SU-DHL-6 (cell line): ENCODE results near the gene CARMIL3.
"Not testable (repeated sequence)": the region's sequence is repeated elsewhere in the genome, so short reads cannot be mapped to it uniquely, and the experiment has no call there.

Source experiments
- H2AFZ ChIP-seq: fragments of 200-600 bp; sonication (generic); 2 replicates; pipeline ENCODE4 v1.6.1; 2014; ENCODE audit warnings: low read depth, mild to moderate bottlenecking, moderate library complexity, mixed read lengths, antibody characterized with exemption, low read length; ENCODE audit not compliant: severe bottlenecking
- H3F3A ChIP-seq: fragments of 200-600 bp; shearing (Covaris generic); 2 replicates; pipeline ENCODE4 v1.6.0; 2016; ENCODE audit warnings: antibody characterized with exemption, mild to moderate bottlenecking; ENCODE audit not compliant: insufficient read depth
- H3K27ac ChIP-seq: fragments of 200-600 bp; sonication (generic); 2 replicates; pipeline ENCODE4 v1.5.1; 2016; ENCODE audit warnings: low read depth, mild to moderate bottlenecking, low read length, moderate library complexity, mixed read lengths
- H3K27me3 ChIP-seq: fragments of 200-600 bp; sonication (generic), shearing (Covaris generic); 2 replicates; pipeline ENCODE4 v1.6.0; 2014; ENCODE audit warnings: mild to moderate bottlenecking, low read length
- H3K36me3 ChIP-seq: fragments of 200-600 bp; sonication (generic); 2 replicates; pipeline ENCODE4 v1.6.1; 2014; ENCODE audit warnings: mild to moderate bottlenecking, low read length, mixed read lengths
- H3K4me2 ChIP-seq: fragments of 300-600, 200-600 bp; shearing (Covaris generic), sonication (generic); 2 replicates; pipeline ENCODE4 v1.6.0; 2014; ENCODE audit warnings: low read length, low read depth, mild to moderate bottlenecking; ENCODE audit not compliant: poor library complexity, severe bottlenecking
- H3K4me3 ChIP-seq: fragments of 200-600 bp; sonication (generic); 2 replicates; pipeline ENCODE4 v1.5.1; 2014; ENCODE audit warnings: antibody characterized with exemption, low read length, mild to moderate bottlenecking, mixed read lengths; ENCODE audit not compliant: insufficient read depth, poor library complexity, severe bottlenecking
- H3K79me2 ChIP-seq: fragments of 200-600 bp; sonication (generic); 2 replicates; pipeline ENCODE4 v1.6.1; 2014; ENCODE audit warnings: mild to moderate bottlenecking, low read length, moderate library complexity; ENCODE audit not compliant: insufficient read depth
- H3K9ac ChIP-seq: fragments of 200-600 bp; sonication (generic); 2 replicates; pipeline ENCODE4 v1.7.0; 2014; ENCODE audit warnings: mild to moderate bottlenecking, low read length
- H3K9me2 ChIP-seq: fragments of 200-600 bp; sonication (generic); replicated peaks from 2 replicates; pipeline ENCODE4 v1.6.1; 2014; ENCODE audit warnings: low read length; ENCODE audit not compliant: insufficient read depth
- H3K9me3 ChIP-seq: fragments of 200-600 bp; sonication (generic); 2 replicates; pipeline ENCODE4 v1.6.1; 2014; ENCODE audit warnings: low read length, mixed read lengths; ENCODE audit not compliant: insufficient read depth
- H4K20me1 ChIP-seq: fragments of 200-600 bp; sonication (generic); 2 replicates; pipeline ENCODE4 v1.6.1; 2014; ENCODE audit warnings: low read depth, mild to moderate bottlenecking, antibody characterized with exemption, low read length, moderate library complexity, mixed read lengths
- EZH2phosphoT487 ChIP-seq: fragments of 200-600 bp; sonication (generic), shearing (Covaris generic); conservative IDR thresholded peaks from 2 replicates; pipeline ENCODE4 v1.6.1; 2018; ENCODE audit warnings: mild to moderate bottlenecking, antibody characterized with exemption, low read length, moderate library complexity, mixed read lengths
- TF ChIP-seq, protein P1 (sequence below): fragments of 200-600 bp; sonication (generic); IDR thresholded peaks from one replicate; pipeline ENCODE4 v1.5.1; 2017; ENCODE audit warnings: antibody characterized with exemption, mild to moderate bottlenecking, low read length, moderate library complexity; ENCODE audit not compliant: insufficient read depth, poor library complexity, severe bottlenecking

The CARMIL3 gene

GRCh38 chr14:24040692-24041091 lies 11.1 kb upstream of the CARMIL3 start:
- Histone ChIP-seq H3K79me2 (no peaks in the 10 kb centered on the region), H3K9me2 (no peaks in the 10 kb centered on the region), H3K9me3 (no peaks in the 10 kb centered on the region), H3K27me3 (no peaks in the 10 kb centered on the region), H3F3A (no peaks in the 10 kb centered on the region), H3K9ac (no peak overlapping the region), H3K4me3 (no peak overlapping the region), H3K27ac (no peak overlapping the region), H4K20me1 (no peaks in the 10 kb centered on the region), H2AFZ (no peak overlapping the region), H3K36me3 (no peaks in the 10 kb centered on the region), H3K4me2 (no peak overlapping the region)
- TF ChIP-seq EZH2phosphoT487, result no peak
- TF ChIP-seq, protein P1, sequence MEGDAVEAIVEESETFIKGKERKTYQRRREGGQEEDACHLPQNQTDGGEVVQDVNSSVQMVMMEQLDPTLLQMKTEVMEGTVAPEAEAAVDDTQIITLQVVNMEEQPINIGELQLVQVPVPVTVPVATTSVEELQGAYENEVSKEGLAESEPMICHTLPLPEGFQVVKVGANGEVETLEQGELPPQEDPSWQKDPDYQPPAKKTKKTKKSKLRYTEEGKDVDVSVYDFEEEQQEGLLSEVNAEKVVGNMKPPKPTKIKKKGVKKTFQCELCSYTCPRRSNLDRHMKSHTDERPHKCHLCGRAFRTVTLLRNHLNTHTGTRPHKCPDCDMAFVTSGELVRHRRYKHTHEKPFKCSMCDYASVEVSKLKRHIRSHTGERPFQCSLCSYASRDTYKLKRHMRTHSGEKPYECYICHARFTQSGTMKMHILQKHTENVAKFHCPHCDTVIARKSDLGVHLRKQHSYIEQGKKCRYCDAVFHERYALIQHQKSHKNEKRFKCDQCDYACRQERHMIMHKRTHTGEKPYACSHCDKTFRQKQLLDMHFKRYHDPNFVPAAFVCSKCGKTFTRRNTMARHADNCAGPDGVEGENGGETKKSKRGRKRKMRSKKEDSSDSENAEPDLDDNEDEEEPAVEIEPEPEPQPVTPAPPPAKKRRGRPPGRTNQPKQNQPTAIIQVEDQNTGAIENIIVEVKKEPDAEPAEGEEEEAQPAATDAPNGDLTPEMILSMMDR, result no peak

DNA sequence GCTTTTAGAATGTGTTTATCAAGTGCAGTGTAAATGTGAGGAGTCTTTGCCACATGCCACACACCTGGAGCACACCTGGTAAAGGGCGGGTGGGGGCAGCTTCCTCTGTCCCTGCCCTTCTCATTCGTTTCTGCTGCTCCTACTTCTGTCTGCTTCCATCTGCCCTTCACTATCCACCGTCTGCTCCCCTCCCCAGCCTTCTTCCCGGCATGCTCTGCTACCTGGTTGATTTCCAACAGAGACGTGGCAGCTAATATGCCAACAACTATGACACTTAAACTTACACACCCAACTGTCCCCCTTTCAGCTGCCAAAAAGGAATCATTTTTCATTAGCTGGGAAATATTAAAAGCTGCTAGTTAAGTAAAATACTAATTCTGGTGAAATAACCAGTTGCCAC lies 9.1 kb upstream of the CARMIL3 start:
- no peaks in the 10 kb centered on the region for H3K27me3 ChIP-seq
- H3K27ac ChIP-seq, result no peak overlapping the region
- no peaks in the 10 kb centered on the region for H4K20me1 ChIP-seq
- H2AFZ ChIP-seq, result no peak overlapping the region
- H3K4me3 ChIP-seq, result no peak overlapping the region
- TF ChIP-seq EZH2phosphoT487, result no peak
- TF ChIP-seq, protein P1, result no peak
- H3K4me2 ChIP-seq, result no peak overlapping the region
- no peaks in the 10 kb centered on the region for H3K9me2 ChIP-seq
- no peaks in the 10 kb centered on the region for H3K9me3 ChIP-seq
- H3K36me3 ChIP-seq, result no peaks in the 10 kb centered on the region
- no peak overlapping the region for H3K9ac ChIP-seq
- H3F3A ChIP-seq, result no peaks in the 10 kb centered on the region
- H3K79me2 ChIP-seq, result no peaks in the 10 kb centered on the region

- not testable (repeated sequence) for H4K20me1 ChIP-seq, H3K27ac ChIP-seq, H3K4me3 ChIP-seq, H3F3A ChIP-seq, H3K27me3 ChIP-seq, H3K36me3 ChIP-seq, H3K9me3 ChIP-seq, H3K9ac ChIP-seq, H3K9me2 ChIP-seq, H3K4me2 ChIP-seq, H3K79me2 ChIP-seq, H2AFZ ChIP-seq
These were observed 2.8 kb upstream of the CARMIL3 start for GRCh38 chr14:24049002-24049401.

GRCh38 chr14:24050753-24051152 lies 1.1 kb upstream of the CARMIL3 start:
- not testable (repeated sequence) for H3K36me3 ChIP-seq, H2AFZ ChIP-seq, H3K9me2 ChIP-seq, H3K27ac ChIP-seq, H4K20me1 ChIP-seq, H3K4me3 ChIP-seq, H3K27me3 ChIP-seq, H3K9ac ChIP-seq, H3F3A ChIP-seq, H3K9me3 ChIP-seq, H3K79me2 ChIP-seq, H3K4me2 ChIP-seq
